ENCODE data around the gene RAVER1.

GRCh38 chr19:10295847-10296591 lies 37.3 kb downstream of the RAVER1 start:
- TF ChIP-seq CTCF (IDR thresholded peaks at IDR 0.05) = no peak
- TF ChIP-seq EZH2 (IDR thresholded peaks at IDR 0.05; ENCODE audit: borderline replicate concordance, insufficient read depth, low read depth, low read length, poor library complexity, severe bottlenecking) = no peak
